C4-2B (cell line): ENCODE data around the gene COL6A5.

Source experiments
- CTCF ChIP-seq: fragments of 450-650 bp; conservative IDR thresholded peaks from 2 replicates; pipeline ENCODE4 v1.5.1; 2017; ENCODE audit warnings: mild to moderate bottlenecking
- ZFX ChIP-seq: fragments of 450-650 bp; IDR thresholded peaks from 2 replicates; pipeline ENCODE4 v1.6.1; 2017

GRCh38 chr3:130380398-130380797 is 34.9 kb downstream of the COL6A5 start:
- no peak for TF ChIP-seq CTCF
- no peak for TF ChIP-seq ZFX
